Measurements from ENCODE around the gene ZBED3. TPM values are rescaled to one million over a fixed set of nuclear protein-coding genes. Genes with fewer than 3 reads are reported as not detected.

ZBED3 gene
- total and polyA plus RNA-seq, 2 of the 4 experiments (the other 2 are of a cell fraction), result 0.18 to 2.5 TPM

DNA sequence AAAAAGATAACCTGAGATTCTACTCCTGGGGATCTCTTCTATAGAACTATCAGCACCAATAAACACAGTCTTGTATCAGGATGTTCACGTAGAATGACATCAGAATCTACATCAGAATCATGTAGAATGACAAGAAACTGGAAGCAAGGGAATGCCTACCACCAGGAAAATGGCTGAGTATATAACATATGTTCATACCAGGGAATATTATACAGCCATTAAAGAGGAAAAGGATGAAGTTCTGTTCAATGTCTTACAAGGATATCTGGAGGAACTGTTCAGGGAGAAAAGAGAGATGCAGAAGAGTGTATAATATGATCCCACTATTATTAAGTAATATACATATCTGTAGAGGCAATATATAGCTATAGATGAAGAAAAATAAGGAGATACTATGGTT is 4.8 kb downstream of the ZBED3 start:
- POLR2A ChIA-PET (ENCODE audit: unreplicated experiment), result no interaction called here
- Histone ChIP-seq H3K27ac (ENCODE audit: insufficient read depth, low read length) (no peak overlapping the region), H3K4me2 (ENCODE audit: low read depth, low read length) (no peak overlapping the region), H2BK15ac (ENCODE audit: low read depth, low read length) (no peak overlapping the region), H3K4ac (ENCODE audit: low read depth, low read length) (no peak overlapping the region), H2AK5ac (ENCODE audit: low read depth, low read length) (no peak overlapping the region), H2AK9ac (replicated peaks; ENCODE audit: low read depth, low read length, poor library complexity) (no peak overlapping the region), H3K36me3 (ENCODE audit: control insufficient read depth, insufficient read depth, low read length) (no peaks in the 10 kb centered on the region), H2BK20ac (ENCODE audit: low read depth, low read length) (no peak overlapping the region), H4K8ac (ENCODE audit: low read depth in 2 of 2, low read length in 2 of 2) (no peak overlapping the region), H4K91ac (ENCODE audit: insufficient read depth, low read depth, low read length) (no peak overlapping the region), H3K4me3 (ENCODE audit: insufficient read depth, low read depth, low read length) (no peak overlapping the region), H3K79me1 (ENCODE audit: low read depth in 1 of 2, low read length in 2 of 2) (no peaks in the 10 kb centered on the region), H3K23ac (ENCODE audit: low read depth, low read length) (no peak overlapping the region), H3K9ac (ENCODE audit: low read depth, low read length) (no peak overlapping the region), H3K27me3 (ENCODE audit: control insufficient read depth, insufficient read depth, low read length) (no peaks in the 10 kb centered on the region), H4K5ac (ENCODE audit: low read depth, low read length) (no peak overlapping the region), H3K56ac (ENCODE audit: extremely low read depth, insufficient read depth, low read length) (no peak overlapping the region), H2BK5ac (ENCODE audit: low read depth, low read length, poor library complexity, severe bottlenecking) (no peak overlapping the region), H2AFZ (replicated peaks; ENCODE audit: low read length, poor library complexity) (no peak overlapping the region), H3K18ac (ENCODE audit: low read depth, low read length) (no peak overlapping the region), H3K9me1 (ENCODE audit: insufficient read depth, low read length) (no peaks in the 10 kb centered on the region), H3K4me1 (ENCODE audit: control insufficient read depth, insufficient read depth, low read length) (no peaks in the 10 kb centered on the region), H2BK120ac (ENCODE audit: low read depth, low read length) (no peak overlapping the region), H3K9me3 (ENCODE audit: control insufficient read depth, insufficient read depth, low read length) (no peaks in the 10 kb centered on the region), H3K14ac (replicated peaks; ENCODE audit: low read depth, low read length) (no peak overlapping the region), H4K20me1 (ENCODE audit: insufficient read depth, low read length) (no peaks in the 10 kb centered on the region)
- dilution Hi-C loops (cut with HindIII; ENCODE audit: low sequenced_read_pairs, unreplicated experiment) (no loop called here), intact Hi-C loops (cut with micrococcal nuclease) (no loop called here), in situ Hi-C loops (cut with MboI; ENCODE audit: low sequenced_read_pairs) (no loop called here)
- TF ChIP-seq POLR2A (IDR thresholded peaks at IDR 0.05; ENCODE audit: low read depth, low read length) (no peak), RAD21 (IDR thresholded peaks at IDR 0.05; ENCODE audit: low read length) (no peak), RFX5 (IDR thresholded peaks at IDR 0.05; ENCODE audit: low read depth, low read length) (no peak), BHLHE40 (IDR thresholded peaks at IDR 0.05; ENCODE audit: low read depth, low read length) (no peak), FOS (IDR thresholded peaks at IDR 0.05; ENCODE audit: low read depth, low read length) (no peak), SMC3 (IDR thresholded peaks at IDR 0.05; ENCODE audit: low read depth, low read length) (no peak), CEBPB (IDR thresholded peaks at IDR 0.05; ENCODE audit: low read depth, low read length) (no peak), RCOR1 (IDR thresholded peaks at IDR 0.05; ENCODE audit: insufficient replicate concordance, low read length) (no peak), CHD1 (IDR thresholded peaks at IDR 0.05; ENCODE audit: low read depth, low read length) (no peak), MAZ (IDR thresholded peaks at IDR 0.05; ENCODE audit: borderline replicate concordance, low read depth, low read length) (no peak)
- no TSS peak for BruUV-seq (replicated peaks)
- DNase-seq (no peak), ATAC-seq (ENCODE audit: low read depth) (no peak)
- CTCF ChIA-PET, result no interaction called here
- no CpG with 5 or more reads among the region's 1 CpG for WGBS, 2 experiments (ENCODE audit: extremely low coverage in 2 of 2, insufficient read length in 1 of 2)
